GM21717 (cell line): Measurements from ENCODE around the gene YY1.
"Not testable (repeated sequence)": the region's sequence is repeated elsewhere in the genome, so short reads cannot be mapped to it uniquely, and the experiment has no call there.

Experiments
- ATAC-seq: cut with Tn5 transposase; IDR thresholded peaks from one replicate; pipeline ENCODE4 v1.9.1; 2021; ENCODE audit warnings: mild to moderate bottlenecking, moderate library complexity; ENCODE audit not compliant: unreplicated experiment

Gene YY1

GRCh38 chr14:100238419-100239210 is at the start of gene YY1:
YY1 (plus strand) TSS chr14:100239144; CDS start chr14:100239245, 101 bp downstream.
- ATAC-seq, result peak; percentile 79

GRCh38 chr14:100190126-100190525 is 48.8 kb upstream of the YY1 start:
- ATAC-seq, result no peak

- no peak for ATAC-seq
These were observed 47.2 kb upstream of the YY1 start for GRCh38 chr14:100191584-100192249.

GRCh38 chr14:100192250-100192671 is 46.7 kb upstream of the YY1 start:
- no peak for ATAC-seq

- ATAC-seq, result peak; percentile 99
These were observed 46.1 kb upstream of the YY1 start for GRCh38 chr14:100192672-100193416.

GRCh38 chr14:100193417-100194357 is 45.3 kb upstream of the YY1 start:
- no peak for ATAC-seq

GRCh38 chr14:100199240-100199860 is 39.6 kb upstream of the YY1 start:
- no peak for ATAC-seq

GRCh38 chr14:100200311-100200710 is 38.6 kb upstream of the YY1 start:
- ATAC-seq, result no peak

- no peak for ATAC-seq
These were observed 37.2 kb upstream of the YY1 start for GRCh38 chr14:100201701-100202100.

GRCh38 chr14:100202712-100203111 is 36.2 kb upstream of the YY1 start:
- ATAC-seq, result no peak

- ATAC-seq, result no peak
These were observed 35.8 kb upstream of the YY1 start for GRCh38 chr14:100203146-100203545.

GRCh38 chr14:100203962-100204834 is 34.7 kb upstream of the YY1 start:
- no peak for ATAC-seq

GRCh38 chr14:100204835-100205167 is 34.1 kb upstream of the YY1 start:
- not testable (repeated sequence) for ATAC-seq

GRCh38 chr14:100207588-100207987 is 31.4 kb upstream of the YY1 start:
- ATAC-seq, result not testable (repeated sequence)

- ATAC-seq, result not testable (repeated sequence)
These were observed 30.8 kb upstream of the YY1 start for GRCh38 chr14:100208136-100208535.

GRCh38 chr14:100211366-100211765 is 27.6 kb upstream of the YY1 start:
- ATAC-seq, result no peak

GRCh38 chr14:100211893-100212292 is 27.1 kb upstream of the YY1 start:
- ATAC-seq, result no peak

- no peak for ATAC-seq
These were observed 26.2 kb upstream of the YY1 start for GRCh38 chr14:100212476-100213333.
